Esophagus (tissue), 2 donors: Measurements from ENCODE around the gene ACKR4. TPM values are rescaled to one million over a fixed set of nuclear protein-coding genes. Genes with fewer than 3 reads are reported as not detected.
"Not testable (repeated sequence)": the region's sequence is repeated elsewhere in the genome, so short reads cannot be mapped to it uniquely, and the experiment has no call there.

Experiments used
- H3K27ac ChIP-seq, 2 donors: one replicate each; pipeline ENCODE4 v1.5.1; 2013; ENCODE audit warnings: low read depth in 2 of 2, mild to moderate bottlenecking in 2 of 2, inconsistent platforms in 1 of 2, low read length in 1 of 2, moderate library complexity in 1 of 2
- H3K27me3 ChIP-seq, 2 donors: one replicate each; pipeline ENCODE4 v1.6.1; 2013; ENCODE audit warnings: low read length in 2 of 2, control low read depth in 1 of 2, mild to moderate bottlenecking in 1 of 2; ENCODE audit not compliant: insufficient read depth in 2 of 2, control insufficient read depth in 1 of 2
- H3K36me3 ChIP-seq, 2 donors: one replicate each; pipeline ENCODE4 v1.6.1; 2013; ENCODE audit warnings: low read length in 1 of 2; ENCODE audit not compliant: control insufficient read depth in 2 of 2, insufficient read depth in 2 of 2
- H3K4me1 ChIP-seq, 2 donors: one replicate each; pipeline ENCODE4 v1.6.1; 2013; ENCODE audit warnings: low read length in 1 of 2; ENCODE audit not compliant: control insufficient read depth in 2 of 2, insufficient read depth in 2 of 2
- H3K4me3 ChIP-seq, 2 donors: one replicate each; pipeline ENCODE4 v1.5.1; 2013; ENCODE audit warnings: low read length in 2 of 2, mild to moderate bottlenecking in 2 of 2, low read depth in 1 of 2, moderate library complexity in 1 of 2
- H3K9me3 ChIP-seq, 2 donors: one replicate each; pipeline ENCODE4 v1.6.1; 2013; ENCODE audit warnings: mild to moderate bottlenecking in 2 of 2, low read depth in 1 of 2, low read length in 1 of 2, moderate library complexity in 1 of 2; ENCODE audit not compliant: control insufficient read depth in 2 of 2, insufficient read depth in 1 of 2
- WGBS, 2 donors: extraction: QIAGEN DNeasy Blood & Tissue Kit; methylation state at CpG; one replicate each; pipeline ENCODE4 v1.1.7; 2013; 5-methylcytosine and 5-hydroxymethylcytosine counted together
- polyA plus RNA-seq, 2 donors: library from polyadenylated mRNA; stranded (reverse); fragments of 200-250 nt; gene quantifications; one replicate each; pipeline ENCODE4 v1.2.3, GENCODE V29; 2013
- donor health status: healthy with polysubstance abuse.
- donor health status: Bipolar disorder and iron deficiency.

The ACKR4 gene
- polyA plus RNA-seq, 2 donors, result 0.18 to 0.21 TPM

DNA sequence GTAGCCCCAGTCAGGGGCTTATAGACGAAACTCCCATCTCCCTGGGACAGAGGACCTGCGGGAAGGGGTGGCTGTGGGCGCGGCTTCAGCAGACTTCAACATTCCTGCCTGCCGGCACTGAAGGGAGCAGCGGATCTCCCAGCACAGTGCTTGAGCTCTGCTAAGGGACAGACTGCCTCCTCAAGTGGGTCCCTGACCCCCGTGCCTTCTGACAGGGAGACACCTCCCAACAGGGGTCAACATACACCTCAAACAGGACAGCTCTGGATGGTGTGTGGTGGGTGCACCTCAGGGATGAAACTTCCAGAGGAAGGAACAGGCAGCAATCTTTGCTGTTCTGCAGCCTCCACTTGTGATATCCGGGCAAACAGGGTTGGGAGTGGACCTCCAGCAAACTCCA, 9.6 kb downstream of the ACKR4 start:
- 84 to 89% methylated on average over 8 of the region's 8 CpGs for WGBS, 2 donors
- not testable (repeated sequence) for H3K9me3 ChIP-seq, H3K4me3 ChIP-seq, H3K27me3 ChIP-seq, H3K4me1 ChIP-seq, H3K36me3 ChIP-seq
- H3K27ac ChIP-seq, result peak overlapping the region in 1 of 2 donors; percentile 4

DNA sequence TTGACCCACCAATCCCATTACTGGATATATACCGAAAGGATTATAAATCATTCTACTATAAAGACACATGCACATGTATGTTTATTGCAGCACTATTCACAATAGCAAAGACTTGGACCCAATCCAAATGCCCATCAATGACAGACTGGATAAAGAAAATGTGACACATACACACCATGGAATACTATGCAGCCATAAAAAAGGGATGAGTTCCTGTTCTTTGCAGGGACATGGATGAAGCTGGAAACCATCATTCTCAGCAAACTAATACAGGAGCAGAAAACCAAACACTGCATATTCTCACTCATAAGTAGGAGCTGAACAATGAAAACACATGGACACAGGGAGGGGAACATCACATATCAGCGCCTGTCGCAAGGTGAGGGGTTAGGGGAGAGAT, 18.2 kb downstream of the ACKR4 start:
- WGBS, 2 donors, result 98 to 100% methylated on average over 3 of the region's 3 CpGs
- H3K9me3 ChIP-seq, H3K36me3 ChIP-seq, H3K4me3 ChIP-seq, H3K27ac ChIP-seq, H3K27me3 ChIP-seq, H3K4me1 ChIP-seq: not testable (repeated sequence)

GRCh38 chr3:132615881-132616280, 18.8 kb downstream of the ACKR4 start:
- Histone ChIP-seq H3K27me3 (no peaks in the 10 kb centered on the region), H3K36me3 (no peaks in the 10 kb centered on the region), H3K4me1 (no peaks in the 10 kb centered on the region), H3K4me3 (no peak overlapping the region), H3K27ac (no peak overlapping the region), H3K9me3 (no peaks in the 10 kb centered on the region)
- WGBS, 2 donors, result 39 to 49% methylated on average over 3 of the region's 3 CpGs

DNA sequence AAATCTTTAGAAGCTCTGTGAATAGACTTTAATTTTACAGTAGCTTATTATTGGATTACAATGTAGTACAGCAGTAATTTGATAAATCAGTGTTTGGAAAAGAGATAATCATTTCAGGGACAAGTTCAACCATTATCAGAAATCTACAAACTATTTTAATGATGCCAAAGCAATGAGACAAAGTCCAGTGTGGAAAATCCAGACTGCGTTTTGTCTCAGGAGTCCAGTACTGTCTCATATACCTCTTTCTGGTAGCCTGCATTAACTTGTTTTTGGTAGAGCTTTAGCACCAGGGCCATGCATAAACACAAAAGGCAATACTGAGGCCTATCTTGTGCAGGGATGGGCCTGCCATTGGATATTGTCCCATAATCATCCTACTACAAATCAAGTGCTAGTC, 19.7 kb downstream of the ACKR4 start:
- WGBS, 2 donors, result 81 to 98% methylated on average over 1 of the region's 1 CpG

DNA sequence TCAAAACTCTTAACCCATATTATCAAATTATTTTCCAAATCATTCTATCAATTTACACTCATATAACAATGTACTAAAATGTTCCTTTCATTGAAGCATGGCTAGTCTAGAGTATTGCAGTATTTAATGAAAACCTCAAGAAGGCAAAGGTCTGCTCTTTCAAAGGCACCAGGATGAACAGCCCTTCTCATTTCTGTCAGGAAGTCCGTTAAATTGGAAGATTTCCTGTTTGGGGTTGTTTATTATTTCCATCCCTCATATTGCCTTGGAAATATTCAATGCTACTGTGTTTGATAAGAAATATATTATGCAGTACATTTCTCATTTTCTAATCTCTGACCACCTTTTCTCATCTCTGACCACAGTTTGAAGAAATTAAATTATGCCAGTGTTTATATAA, 25.1 kb downstream of the ACKR4 start:
- Histone ChIP-seq H3K27me3 (no peaks in the 10 kb centered on the region), H3K27ac (no peak overlapping the region), H3K4me1 (no peaks in the 10 kb centered on the region), H3K9me3 (peaks cover 0 to 2% of the 10 kb centered on the region in 2 donors), H3K4me3 (no peak overlapping the region), H3K36me3 (peaks cover 0 to 3% of the 10 kb centered on the region in 2 donors)
- WGBS, 2 donors, result 66 to 73% methylated on average over 1 of the region's 1 CpG

More for the DNA sequence above, 19.7 kb downstream of the ACKR4 start:
- Histone ChIP-seq H3K27ac (no peak overlapping the region), H3K27me3 (no peaks in the 10 kb centered on the region), H3K4me3 (no peak overlapping the region), H3K4me1 (no peaks in the 10 kb centered on the region), H3K36me3 (no peaks in the 10 kb centered on the region), H3K9me3 (no peaks in the 10 kb centered on the region)

- WGBS, 2 donors, result 96 to 98% methylated on average over 1 of the region's 1 CpG
- Histone ChIP-seq H3K9me3 (peaks cover 0 to 2% of the 10 kb centered on the region in 2 donors), H3K27me3 (no peaks in the 10 kb centered on the region), H3K4me1 (no peaks in the 10 kb centered on the region), H3K36me3 (peaks cover 0 to 3% of the 10 kb centered on the region in 2 donors), H3K27ac (no peak overlapping the region), H3K4me3 (no peak overlapping the region)
These were observed 25.7 kb downstream of the ACKR4 start for GRCh38 chr3:132622761-132623160.

GRCh38 chr3:132623646-132624045, 26.6 kb downstream of the ACKR4 start:
- Histone ChIP-seq H3K4me1 (no peaks in the 10 kb centered on the region), H3K9me3 (peaks cover 0 to 2% of the 10 kb centered on the region in 2 donors), H3K27me3 (no peaks in the 10 kb centered on the region), H3K36me3 (peaks cover 0 to 3% of the 10 kb centered on the region in 2 donors), H3K27ac (no peak overlapping the region), H3K4me3 (no peak overlapping the region)
- WGBS, 2 donors, result 50 to 92% methylated on average over 1 of the region's 1 CpG

- Histone ChIP-seq H3K27ac (no peak overlapping the region), H3K36me3 (peaks cover 0 to 3% of the 10 kb centered on the region in 2 donors), H3K9me3 (peaks cover 0 to 2% of the 10 kb centered on the region in 2 donors), H3K4me1 (no peaks in the 10 kb centered on the region), H3K4me3 (no peak overlapping the region), H3K27me3 (no peaks in the 10 kb centered on the region)
- WGBS, 2 donors, result 89 to 95% methylated on average over 7 of the region's 7 CpGs
These were observed 27.7 kb downstream of the ACKR4 start for GRCh38 chr3:132624790-132625189.

DNA sequence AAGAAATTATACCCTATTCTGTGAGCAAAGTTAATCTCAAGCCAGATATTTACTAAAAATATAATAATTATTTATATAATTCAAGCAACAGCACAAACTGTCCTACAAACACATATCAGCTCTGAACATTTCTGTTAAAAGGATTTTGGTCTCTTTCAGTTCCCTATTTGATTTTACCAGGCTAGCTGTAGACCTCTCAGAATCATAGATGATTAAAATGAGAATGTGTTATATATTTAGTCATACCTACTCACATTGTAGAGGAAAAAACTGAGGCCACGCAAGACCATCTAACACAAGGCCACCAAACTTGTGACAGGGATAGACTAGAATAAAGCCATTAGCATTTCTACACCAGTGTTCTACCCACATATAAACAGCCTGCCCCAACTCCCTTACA, 28.5 kb downstream of the ACKR4 start:
- Histone ChIP-seq H3K4me1 (no peaks in the 10 kb centered on the region), H3K27ac (no peak overlapping the region)

DNA sequence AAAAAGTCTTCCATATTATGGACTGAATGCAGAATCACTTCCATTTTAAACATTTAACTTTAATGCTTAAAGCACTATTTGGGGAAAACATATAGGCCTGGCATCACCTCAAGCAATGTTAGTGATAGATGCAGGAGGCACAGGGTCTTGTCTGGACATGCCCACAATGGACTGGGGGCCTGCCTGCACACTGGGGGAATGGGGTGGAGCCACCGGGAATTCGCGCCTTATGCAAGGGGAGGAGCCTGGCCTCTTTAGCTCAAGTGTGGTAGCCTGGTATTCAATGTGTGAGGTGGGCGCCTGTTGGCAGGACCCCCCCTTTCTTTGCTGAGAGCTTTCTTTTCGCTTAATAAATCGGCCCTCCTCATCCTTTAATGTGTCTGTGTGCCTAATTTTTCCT, 29.9 kb downstream of the ACKR4 start:
- peaks cover 0 to 2% of the 10 kb centered on the region in 2 donors for H3K9me3 ChIP-seq
- H3K4me1 ChIP-seq, result no peaks in the 10 kb centered on the region
- no peaks in the 10 kb centered on the region for H3K27me3 ChIP-seq
- peaks cover 0 to 3% of the 10 kb centered on the region in 2 donors for H3K36me3 ChIP-seq
- 94 to 100% methylated on average over 6 of the region's 6 CpGs for WGBS, 2 donors
- H3K27ac ChIP-seq, result no peak overlapping the region
- H3K4me3 ChIP-seq, result no peak overlapping the region

More for the DNA sequence above, 28.5 kb downstream of the ACKR4 start:
- Histone ChIP-seq H3K27me3 (no peaks in the 10 kb centered on the region), H3K36me3 (peaks cover 0 to 3% of the 10 kb centered on the region in 2 donors), H3K9me3 (peaks cover 0 to 2% of the 10 kb centered on the region in 2 donors), H3K4me3 (no peak overlapping the region)
- WGBS, 2 donors, result 96% methylated on average over 1 of the region's 1 CpG
